ENCODE results near the gene UXT.

GRCh38 chrX:47621851-47622250, 37.1 kb downstream of the UXT start:
- no peak for TF ChIP-seq ZNF184 (CRISPR knock-in tag; IDR thresholded peaks at IDR 0.05)
- TF ChIP-seq USF2 (CRISPR knock-in tag; IDR thresholded peaks at IDR 0.05), result no peak
- no peak for TF ChIP-seq EP300 (IDR thresholded peaks at IDR 0.05; ENCODE audit: low read length)
- TF ChIP-seq CTCF (IDR thresholded peaks at IDR 0.05 in 2 of 3, conservative IDR thresholded peaks at IDR 0.05 in 1 of 3; ENCODE audit: insufficient read depth in 2 of 3, low read depth in 1 of 3, low read length in 3 of 3), result no peak
- no peak for TF ChIP-seq BHLHE40 (IDR thresholded peaks at IDR 0.05; ENCODE audit: low read length)
- no peak for TF ChIP-seq HDAC2 (IDR thresholded peaks at IDR 0.05)
- no peak for TF ChIP-seq E2F5 (CRISPR knock-in tag; IDR thresholded peaks at IDR 0.05)
- no peak for TF ChIP-seq AFF4 (CRISPR knock-in tag; IDR thresholded peaks at IDR 0.05)
- TF ChIP-seq MEF2D (tag; conservative IDR thresholded peaks at IDR 0.05; ENCODE audit: low read depth), result no peak
- no peak for TF ChIP-seq KLF16 (IDR thresholded peaks at IDR 0.05)
- no peak for TF ChIP-seq REST (IDR thresholded peaks at IDR 0.05; ENCODE audit: borderline replicate concordance)
- TF ChIP-seq REST (CRISPR knock-in tag; IDR thresholded peaks at IDR 0.05; ENCODE audit: low read depth), result no peak
